HG03378 (cell line): ENCODE measurements around the gene CDH13.
A peak's percentile ranks its signal among the peaks of the same experiment; 100 is the strongest.

Experiments used
- ATAC-seq: cut with Tn5 transposase; IDR thresholded peaks from one replicate; pipeline ENCODE4 v1.9.1; 2021; ENCODE audit warnings: mild to moderate bottlenecking, moderate library complexity; ENCODE audit not compliant: unreplicated experiment

The CDH13 gene

GRCh38 chr16:82649766-82650165 lies 23.0 kb downstream of the CDH13 start:
- no peak for ATAC-seq

- ATAC-seq, result no peak
Observed at GRCh38 chr16:82650804-82651203, 24.0 kb downstream of the CDH13 start.

GRCh38 chr16:82651921-82652601 lies 25.3 kb downstream of the CDH13 start:
- peak; percentile 50 for ATAC-seq

- ATAC-seq, result no peak
Observed at GRCh38 chr16:82652826-82653225, 26.1 kb downstream of the CDH13 start.

GRCh38 chr16:82653550-82654511 lies 27.1 kb downstream of the CDH13 start:
- peak; percentile 83 for ATAC-seq

- peak; percentile 38 for ATAC-seq
Observed at GRCh38 chr16:82655072-82655714, 28.4 kb downstream of the CDH13 start.

GRCh38 chr16:82655720-82656490 lies 29.1 kb downstream of the CDH13 start:
- no peak for ATAC-seq

GRCh38 chr16:82657239-82657638 lies 30.5 kb downstream of the CDH13 start:
- ATAC-seq, result no peak

- ATAC-seq, result no peak
Observed at GRCh38 chr16:82657786-82658185, 31.0 kb downstream of the CDH13 start.

GRCh38 chr16:82658796-82659195 lies 32.0 kb downstream of the CDH13 start:
- ATAC-seq, result no peak

- no peak for ATAC-seq
Observed at GRCh38 chr16:82660075-82660645, 33.4 kb downstream of the CDH13 start.

GRCh38 chr16:82660966-82661365 lies 34.2 kb downstream of the CDH13 start:
- no peak for ATAC-seq

GRCh38 chr16:82664181-82664580 lies 37.4 kb downstream of the CDH13 start:
- no peak for ATAC-seq

GRCh38 chr16:82665025-82665424 lies 38.3 kb downstream of the CDH13 start:
- no peak for ATAC-seq

GRCh38 chr16:82667437-82667836 lies 40.7 kb downstream of the CDH13 start:
- no peak for ATAC-seq

- ATAC-seq, result no peak
Observed at GRCh38 chr16:82668094-82668493, 41.3 kb downstream of the CDH13 start.

GRCh38 chr16:82671741-82672140 lies 45.0 kb downstream of the CDH13 start:
- no peak for ATAC-seq

GRCh38 chr16:82672676-82673075 lies 45.9 kb downstream of the CDH13 start:
- no peak for ATAC-seq

GRCh38 chr16:82675300-82675699 lies 48.5 kb downstream of the CDH13 start:
- ATAC-seq, result no peak

- no peak for ATAC-seq
Observed at GRCh38 chr16:82681592-82681991, 54.8 kb downstream of the CDH13 start.
